HG02642 (cell line): ENCODE results near the gene ZNF575.
A peak's percentile ranks its signal among the peaks of the same experiment; 100 is the strongest.
"Not testable (repeated sequence)": the region's sequence is repeated elsewhere in the genome, so short reads cannot be mapped to it uniquely, and the experiment has no call there.

Experiments used
- ATAC-seq: cut with Tn5 transposase; IDR thresholded peaks from one replicate; pipeline ENCODE4 v1.9.1; 2021; ENCODE audit warnings: mild to moderate bottlenecking; ENCODE audit not compliant: unreplicated experiment, poor library complexity

Gene ZNF575

DNA sequence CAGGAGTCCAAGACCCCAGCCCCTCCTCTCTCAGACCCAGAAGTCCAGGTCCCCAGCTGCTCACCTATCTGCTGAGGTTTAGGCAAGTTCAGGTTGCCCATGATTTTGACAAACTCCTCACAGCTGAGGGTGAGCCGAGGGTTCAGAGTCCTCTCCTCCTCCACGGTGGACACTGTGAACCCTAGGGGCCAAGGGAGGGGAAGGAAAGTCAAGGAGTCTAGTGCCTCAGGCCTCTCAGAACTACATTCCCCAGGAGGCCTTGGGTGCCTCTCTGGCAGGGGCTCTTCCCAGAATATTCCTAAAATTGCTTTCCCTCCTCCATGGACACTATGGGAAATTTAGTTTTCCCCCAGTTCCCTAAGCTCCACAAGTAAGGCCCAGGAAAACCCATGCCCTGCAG lies 25.1 kb upstream of the ZNF575 start:
- no peak for ATAC-seq

DNA sequence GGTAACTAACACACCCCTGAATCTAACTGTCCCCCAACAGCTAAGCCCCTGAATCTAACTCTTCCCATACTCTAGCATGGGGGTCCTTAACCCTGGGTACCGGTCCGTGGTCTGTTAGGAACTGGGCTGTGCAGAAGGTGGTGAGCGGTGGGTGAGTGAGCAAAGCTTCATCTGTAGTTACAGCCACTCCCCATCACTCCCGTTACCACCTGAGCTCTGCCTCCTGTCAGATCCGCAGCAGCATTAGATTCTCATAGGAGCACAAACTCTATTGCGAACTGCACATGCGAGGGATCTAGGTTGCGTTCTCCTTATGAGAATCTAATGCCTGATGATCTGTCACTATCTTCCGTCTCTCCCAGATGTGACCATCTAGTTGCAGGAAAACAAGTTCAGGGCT lies 22.3 kb upstream of the ZNF575 start:
- ATAC-seq = no peak

DNA sequence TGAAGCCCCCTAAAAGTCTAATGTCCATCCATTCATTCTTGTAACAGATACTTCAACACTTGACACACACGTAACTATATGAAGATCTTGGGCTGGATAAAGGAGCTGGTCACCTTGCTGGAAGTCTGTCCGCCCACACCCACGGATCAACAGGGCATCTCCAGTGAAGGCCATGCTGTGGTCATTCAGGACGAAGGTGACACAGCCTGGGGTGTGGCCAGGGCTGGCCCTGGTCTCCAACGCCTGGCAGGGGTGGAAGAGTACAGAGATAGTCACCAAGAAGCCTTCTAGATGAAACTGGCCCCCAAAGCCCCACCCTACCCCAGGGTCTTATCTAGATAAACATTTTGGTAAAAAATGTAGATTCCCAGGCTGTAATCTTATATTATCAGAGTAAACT lies 21.7 kb upstream of the ZNF575 start:
- no peak for ATAC-seq

- ATAC-seq = not testable (repeated sequence)
Observed at GRCh38 chr19:43512399-43512798, 20.6 kb upstream of the ZNF575 start.

- ATAC-seq = no peak
Observed at GRCh38 chr19:43518051-43518450, 14.9 kb upstream of the ZNF575 start.

DNA sequence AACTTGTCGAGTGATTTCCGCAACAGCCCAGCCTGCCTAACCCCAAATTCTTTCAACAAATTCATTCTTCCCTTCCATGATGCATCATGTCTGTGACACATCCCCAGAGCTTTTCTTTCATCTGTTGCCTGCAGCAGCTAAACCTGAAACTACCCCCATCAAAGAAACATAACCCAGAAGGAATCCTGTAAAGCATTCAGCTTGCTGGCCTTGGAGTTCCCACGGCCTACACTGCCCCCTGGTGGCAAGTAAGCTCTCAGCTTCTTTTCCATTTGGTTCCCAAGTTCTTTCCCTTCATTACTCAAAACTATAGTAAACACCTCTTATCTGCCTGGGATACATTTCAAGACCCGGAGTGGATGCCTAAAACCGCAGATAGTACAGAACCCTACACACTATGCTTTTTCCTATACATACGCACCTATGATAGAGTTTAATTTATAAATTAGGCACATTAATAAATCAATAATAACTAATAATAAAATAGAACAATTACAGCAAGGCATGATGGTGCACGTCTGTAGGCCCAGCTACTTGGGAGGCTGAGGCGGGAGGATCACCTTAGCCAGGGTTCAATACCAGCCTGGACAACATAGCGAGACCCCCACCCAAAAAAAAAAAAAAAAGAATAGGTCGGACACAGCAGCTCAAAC lies 13.4 kb upstream of the ZNF575 start:
- no peak for ATAC-seq

- ATAC-seq = no peak
Observed at GRCh38 chr19:43522929-43523328, 10.1 kb upstream of the ZNF575 start.

- ATAC-seq = not testable (repeated sequence)
Observed at GRCh38 chr19:43523696-43524095, 9.3 kb upstream of the ZNF575 start.

DNA sequence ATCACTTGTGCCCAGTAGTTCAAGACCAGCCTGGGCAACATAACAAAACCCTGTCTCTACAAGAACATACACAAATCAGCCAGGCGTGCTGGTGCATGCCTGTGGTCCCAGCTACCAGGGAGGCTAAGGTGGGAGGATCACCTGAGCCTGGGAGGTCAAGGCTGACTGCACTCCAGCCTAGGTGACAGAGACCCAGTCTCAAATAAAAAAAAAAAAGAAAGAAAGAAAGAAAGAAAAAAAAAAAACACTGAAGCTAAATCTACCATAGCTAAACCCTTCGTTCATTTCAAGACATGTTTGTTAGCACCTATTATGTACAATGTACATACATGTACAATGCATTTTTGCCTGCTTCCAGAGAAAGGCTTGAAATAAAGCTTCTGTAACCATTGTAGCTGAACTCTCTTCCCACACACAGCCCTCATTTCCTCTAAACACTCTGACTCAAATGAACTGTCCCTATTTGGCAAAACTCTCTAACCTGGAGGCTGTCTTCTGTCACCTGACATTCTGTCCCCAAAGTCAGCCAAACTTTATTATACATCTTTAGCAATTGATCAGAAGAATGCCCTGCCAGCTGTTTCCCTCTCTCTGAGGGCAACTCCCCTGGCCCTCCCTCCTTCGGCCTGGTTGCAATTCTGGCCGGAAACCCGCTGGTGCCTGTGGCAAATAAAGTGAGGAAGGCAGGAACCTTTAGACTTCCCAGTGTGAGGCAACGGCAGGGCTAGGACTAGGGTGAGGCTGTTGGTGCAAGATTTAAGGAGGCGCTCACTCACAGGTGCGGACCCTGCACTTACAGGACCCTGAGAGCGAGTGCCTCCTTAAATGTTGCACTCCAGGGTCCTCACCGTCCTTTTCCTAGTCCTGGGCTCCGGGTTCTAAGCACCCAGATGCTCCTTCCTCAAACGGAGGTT lies 7.8 kb upstream of the ZNF575 start:
- peak; percentile 45 for ATAC-seq

- peak; percentile 2 for ATAC-seq
Observed at GRCh38 chr19:43525836-43526771, 6.9 kb upstream of the ZNF575 start.

GRCh38 chr19:43526884-43527859 lies 5.8 kb upstream of the ZNF575 start, which contains the start of gene ETHE1:
TSS of gene ETHE1 (minus strand) at chr19:43527201. CDS start at chr19:43527177, 24 bp downstream.
- peak; percentile 81 for ATAC-seq

DNA sequence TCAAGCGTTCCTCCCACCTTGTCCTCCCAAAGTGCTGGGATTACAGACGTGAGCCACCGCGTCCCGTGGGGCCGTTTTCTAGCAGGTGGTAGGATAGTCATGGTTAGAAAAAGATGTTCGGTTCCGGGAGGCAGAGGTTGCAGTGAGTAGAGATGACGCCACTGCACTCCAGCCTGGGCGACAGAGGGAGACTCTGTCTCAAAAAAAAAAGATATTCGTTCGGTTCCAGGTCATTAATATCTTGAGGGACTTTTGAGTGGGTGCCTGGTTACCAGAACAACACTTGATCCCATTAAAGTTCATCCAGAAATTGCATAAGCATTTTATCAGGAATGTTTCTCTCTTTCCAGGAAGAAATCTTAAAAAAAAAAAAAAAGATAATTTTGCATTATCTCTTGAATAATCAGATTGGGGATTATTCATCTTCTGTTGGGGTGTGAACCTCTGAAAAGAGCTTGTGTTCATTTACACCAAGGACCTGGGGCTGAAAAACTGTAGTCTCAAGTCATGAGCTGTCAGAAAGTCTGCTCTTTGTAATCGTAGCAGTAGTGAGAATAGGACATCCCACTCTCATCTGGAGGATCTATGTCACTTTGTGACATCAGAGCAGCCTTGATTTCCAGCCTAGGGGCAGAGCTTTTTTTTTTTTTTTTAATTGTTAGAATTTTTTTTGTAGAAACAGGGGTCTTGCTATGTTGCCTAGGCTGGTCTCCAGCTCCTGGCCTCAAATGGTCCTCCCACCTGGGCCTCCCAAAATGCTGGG lies 4.9 kb upstream of the ZNF575 start:
- no peak for ATAC-seq

GRCh38 chr19:43532571-43532961 lies 422 bp upstream of the ZNF575 start:
- no peak for ATAC-seq

GRCh38 chr19:43533546-43534304 lies 737 bp downstream of the ZNF575 start:
- peak; percentile 62 for ATAC-seq

DNA sequence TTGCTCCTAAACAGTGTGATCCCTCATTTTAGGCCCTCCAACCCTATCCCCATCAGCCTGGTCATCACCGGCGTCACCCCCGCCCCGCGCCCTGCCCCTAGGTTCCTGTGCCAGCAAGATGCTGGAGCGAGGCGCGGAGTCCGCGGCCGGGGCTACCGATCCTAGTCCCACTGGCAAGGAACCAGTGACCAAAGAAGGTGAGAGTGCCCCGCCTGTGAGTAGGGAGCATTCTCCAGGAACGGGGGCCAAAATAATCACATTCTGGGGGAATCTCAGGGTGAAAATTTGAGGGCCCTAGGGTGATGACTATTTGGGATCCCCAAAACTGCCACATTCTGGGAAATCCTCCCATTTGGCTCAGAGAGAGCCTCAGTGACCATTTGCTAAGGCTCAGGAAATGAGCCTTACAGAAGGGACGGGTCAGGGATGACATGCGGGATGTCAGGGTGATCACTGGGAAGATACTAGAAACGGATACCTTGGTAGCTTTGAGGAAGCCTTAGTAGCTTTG lies 1.4 kb downstream of the ZNF575 start:
- no peak for ATAC-seq

DNA sequence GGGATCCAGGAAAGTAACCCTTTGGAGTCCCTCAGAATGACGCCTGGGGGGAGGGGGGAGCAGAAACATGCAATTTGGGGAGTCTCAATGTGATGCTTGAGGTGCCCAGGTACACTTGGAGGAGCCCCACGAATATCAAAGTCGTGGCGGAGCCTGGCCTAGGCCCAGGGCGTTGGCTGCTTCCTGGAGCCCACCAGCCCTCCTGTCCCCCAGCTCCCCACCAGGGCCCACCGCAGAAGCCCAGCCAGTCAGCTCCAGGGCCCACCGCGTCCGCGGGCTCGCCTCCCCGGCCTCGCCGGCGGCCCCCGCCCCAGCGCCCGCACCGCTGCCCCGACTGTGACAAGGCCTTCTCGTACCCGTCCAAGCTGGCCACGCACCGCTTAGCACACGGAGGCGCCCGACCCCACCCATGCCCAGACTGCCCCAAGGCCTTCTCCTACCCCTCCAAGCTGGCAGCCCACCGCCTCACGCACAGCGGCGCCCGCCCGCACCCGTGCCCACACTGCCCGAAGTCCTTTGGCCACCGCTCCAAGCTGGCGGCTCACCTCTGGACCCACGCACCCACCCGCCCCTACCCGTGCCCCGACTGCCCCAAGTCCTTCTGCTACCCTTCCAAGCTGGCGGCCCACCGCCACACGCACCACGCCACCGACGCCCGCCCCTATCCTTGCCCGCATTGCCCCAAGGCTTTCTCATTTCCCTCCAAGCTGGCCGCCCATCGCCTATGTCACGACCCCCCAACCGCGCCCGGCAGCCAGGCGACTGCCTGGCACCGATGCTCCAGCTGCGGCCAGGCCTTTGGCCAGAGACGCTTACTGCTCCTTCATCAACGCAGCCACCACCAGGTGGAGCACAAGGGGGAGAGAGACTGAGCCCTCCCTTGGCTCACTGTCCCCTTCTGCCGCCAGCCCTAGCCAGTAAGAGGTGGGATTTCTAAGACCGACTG lies 2.1 kb downstream of the ZNF575 start:
- no peak for ATAC-seq

GRCh38 chr19:43538922-43539321 lies 5.9 kb downstream of the ZNF575 start:
- ATAC-seq = no peak
